ENCODE data around the gene SLC9A5. TPM values are rescaled to one million over a fixed set of nuclear protein-coding genes. Genes with fewer than 3 reads are reported as not detected.

Gene SLC9A5
- total RNA-seq, 1 donor from 2014 or later, result 6.4 TPM

- intact Hi-C loops (cut with micrococcal nuclease), result no loop called here
- Mint-ChIP-seq H3K27me3 (ENCODE audit: low read depth) (no peaks in the 10 kb centered on the region), H3K4me3 (ENCODE audit: low read depth) (no peak overlapping the region), H3K4me1 (ENCODE audit: low read depth) (no peaks in the 10 kb centered on the region), H3K36me3 (ENCODE audit: low read depth) (peaks cover 3% of the 10 kb centered on the region), H3K27ac (no peak overlapping the region), H3K9me3 (no peaks in the 10 kb centered on the region)
- DNase-seq (ENCODE audit: low spot score), result no peak
Measured at GRCh38 chr16:67286441-67287235, 37.9 kb downstream of the SLC9A5 start.

DNA sequence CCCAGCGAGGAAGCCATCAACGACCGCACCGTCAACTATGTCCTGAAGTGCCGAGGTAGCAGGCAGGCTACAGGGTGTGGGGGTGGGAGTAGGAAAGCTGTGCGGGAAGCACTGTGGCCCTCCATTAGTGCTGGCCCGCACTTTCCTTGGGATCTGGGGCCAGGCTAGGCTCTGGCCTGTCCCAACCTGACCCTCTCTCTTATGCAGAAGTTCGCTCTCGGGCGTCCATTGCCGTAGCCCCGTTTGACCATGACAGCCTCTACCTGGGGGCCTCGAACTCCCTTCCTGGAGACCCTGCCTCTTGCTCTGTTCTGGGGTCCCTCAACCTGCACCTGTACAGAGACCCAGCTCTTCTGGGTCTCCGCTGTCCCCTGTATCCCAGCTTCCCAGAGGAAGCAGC lies 39.2 kb downstream of the SLC9A5 start:
- Mint-ChIP-seq H3K4me1 (ENCODE audit: low read depth) (no peaks in the 10 kb centered on the region), H3K36me3 (ENCODE audit: low read depth) (peaks cover 1% of the 10 kb centered on the region), H3K9me3 (no peaks in the 10 kb centered on the region), H3K27ac (no peak overlapping the region), H3K4me3 (ENCODE audit: low read depth) (no peak overlapping the region), H3K27me3 (ENCODE audit: low read depth) (no peaks in the 10 kb centered on the region)
- intact Hi-C loops (cut with micrococcal nuclease), result no loop called here
- no peak for DNase-seq (ENCODE audit: low spot score)

GRCh38 chr16:67291461-67291860 lies 42.7 kb downstream of the SLC9A5 start:
- Mint-ChIP-seq H3K27me3 (ENCODE audit: low read depth) (no peaks in the 10 kb centered on the region), H3K4me1 (ENCODE audit: low read depth) (no peaks in the 10 kb centered on the region), H3K36me3 (ENCODE audit: low read depth) (no peaks in the 10 kb centered on the region), H3K9me3 (no peaks in the 10 kb centered on the region), H3K27ac (no peak overlapping the region), H3K4me3 (ENCODE audit: low read depth) (no peak overlapping the region)
- DNase-seq (ENCODE audit: low spot score), result no peak
- intact Hi-C loops (cut with micrococcal nuclease), result no loop called here

DNA sequence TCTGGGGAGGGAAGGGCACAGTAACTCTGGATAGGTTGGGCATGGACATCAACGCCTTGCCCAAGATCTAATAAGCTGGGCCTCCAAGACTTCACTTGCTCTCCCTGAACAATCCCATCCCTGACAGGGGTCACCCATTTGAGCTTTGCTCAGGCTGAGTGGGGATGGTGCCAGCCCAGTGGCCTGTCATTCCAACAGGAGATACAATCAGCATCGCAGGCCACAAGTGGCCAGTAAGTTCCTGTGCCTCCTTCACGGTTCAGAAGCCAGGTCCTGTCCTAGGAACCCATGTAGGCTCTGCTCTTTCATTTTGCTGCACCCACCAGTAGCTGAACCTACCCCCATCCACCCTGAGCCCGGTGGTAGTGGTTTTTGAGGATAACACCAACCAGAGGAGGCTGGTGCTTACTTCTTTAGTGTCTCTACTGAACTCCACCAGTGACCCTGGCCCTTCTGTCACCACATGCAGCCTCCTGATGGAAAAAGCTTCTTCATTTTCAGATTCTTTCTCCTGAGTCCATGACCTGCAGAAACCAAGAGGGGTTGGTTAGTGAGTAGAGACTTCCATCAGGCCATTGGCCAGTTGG lies 45.5 kb downstream of the SLC9A5 start:
- no peak overlapping the region for H3K4me3 Mint-ChIP-seq (ENCODE audit: low read depth)
- no peaks in the 10 kb centered on the region for H3K27me3 Mint-ChIP-seq (ENCODE audit: low read depth)
- no peak overlapping the region for H3K27ac Mint-ChIP-seq
- intact Hi-C loops (cut with micrococcal nuclease), result no loop called here
- DNase-seq (ENCODE audit: low spot score), result no peak
- no peaks in the 10 kb centered on the region for H3K36me3 Mint-ChIP-seq (ENCODE audit: low read depth)
- H3K4me1 Mint-ChIP-seq (ENCODE audit: low read depth), result no peaks in the 10 kb centered on the region
- no peaks in the 10 kb centered on the region for H3K9me3 Mint-ChIP-seq

DNA sequence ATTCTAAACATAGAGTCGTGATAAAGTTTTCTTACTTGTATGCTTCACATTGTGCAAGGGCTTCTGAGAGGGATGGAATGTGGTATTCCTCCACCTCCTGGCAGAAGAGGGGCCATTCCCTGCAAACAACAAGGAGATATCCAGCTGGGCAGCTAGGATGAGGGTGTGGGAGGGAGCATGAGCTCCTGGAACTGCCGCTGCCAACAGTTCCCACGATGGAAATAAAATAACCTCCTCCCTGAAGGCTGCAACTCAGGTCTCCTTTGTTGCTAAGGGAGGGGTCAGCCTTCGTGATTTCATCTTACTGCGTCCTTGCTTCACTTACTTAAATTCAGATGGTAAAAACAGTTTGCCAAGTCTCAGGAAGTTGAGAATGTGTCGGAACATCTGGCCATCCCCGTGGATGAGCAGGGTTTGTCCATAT lies 46.2 kb downstream of the SLC9A5 start:
- no peak overlapping the region for H3K27ac Mint-ChIP-seq
- intact Hi-C loops (cut with micrococcal nuclease), result no loop called here
- no peak for DNase-seq (ENCODE audit: low spot score)
- no peak overlapping the region for H3K4me3 Mint-ChIP-seq (ENCODE audit: low read depth)
- H3K4me1 Mint-ChIP-seq (ENCODE audit: low read depth), result no peaks in the 10 kb centered on the region
- H3K9me3 Mint-ChIP-seq, result no peaks in the 10 kb centered on the region
- no peaks in the 10 kb centered on the region for H3K27me3 Mint-ChIP-seq (ENCODE audit: low read depth)
- H3K36me3 Mint-ChIP-seq (ENCODE audit: low read depth), result no peaks in the 10 kb centered on the region

- DNase-seq (ENCODE audit: low spot score), result no peak
- H3K36me3 Mint-ChIP-seq (ENCODE audit: low read depth), result no peaks in the 10 kb centered on the region
- no peaks in the 10 kb centered on the region for H3K4me1 Mint-ChIP-seq (ENCODE audit: low read depth)
- H3K27ac Mint-ChIP-seq, result no peak overlapping the region
- no peak overlapping the region for H3K4me3 Mint-ChIP-seq (ENCODE audit: low read depth)
- intact Hi-C loops (cut with micrococcal nuclease), result no loop called here
- no peaks in the 10 kb centered on the region for H3K27me3 Mint-ChIP-seq (ENCODE audit: low read depth)
- H3K9me3 Mint-ChIP-seq, result no peaks in the 10 kb centered on the region
Measured at GRCh38 chr16:67296420-67296819, 47.6 kb downstream of the SLC9A5 start.

GRCh38 chr16:67298277-67298676 lies 49.5 kb downstream of the SLC9A5 start:
- Mint-ChIP-seq H3K4me3 (ENCODE audit: low read depth) (no peak overlapping the region), H3K36me3 (ENCODE audit: low read depth) (no peaks in the 10 kb centered on the region), H3K27me3 (ENCODE audit: low read depth) (no peaks in the 10 kb centered on the region), H3K9me3 (no peaks in the 10 kb centered on the region), H3K4me1 (ENCODE audit: low read depth) (no peaks in the 10 kb centered on the region), H3K27ac (no peak overlapping the region)
- intact Hi-C loops (cut with micrococcal nuclease), result no loop called here
- DNase-seq (ENCODE audit: low spot score), result no peak

GRCh38 chr16:67299269-67299668 lies 50.5 kb downstream of the SLC9A5 start:
- H3K27me3 Mint-ChIP-seq (ENCODE audit: low read depth), result no peaks in the 10 kb centered on the region
- H3K9me3 Mint-ChIP-seq, result no peaks in the 10 kb centered on the region
- H3K4me3 Mint-ChIP-seq (ENCODE audit: low read depth), result no peak overlapping the region
- peaks cover 3% of the 10 kb centered on the region for H3K4me1 Mint-ChIP-seq (ENCODE audit: low read depth)
- no peaks in the 10 kb centered on the region for H3K36me3 Mint-ChIP-seq (ENCODE audit: low read depth)
- H3K27ac Mint-ChIP-seq, result no peak overlapping the region
- DNase-seq (ENCODE audit: low spot score), result no peak
- intact Hi-C loops (cut with micrococcal nuclease), result no loop called here

DNA sequence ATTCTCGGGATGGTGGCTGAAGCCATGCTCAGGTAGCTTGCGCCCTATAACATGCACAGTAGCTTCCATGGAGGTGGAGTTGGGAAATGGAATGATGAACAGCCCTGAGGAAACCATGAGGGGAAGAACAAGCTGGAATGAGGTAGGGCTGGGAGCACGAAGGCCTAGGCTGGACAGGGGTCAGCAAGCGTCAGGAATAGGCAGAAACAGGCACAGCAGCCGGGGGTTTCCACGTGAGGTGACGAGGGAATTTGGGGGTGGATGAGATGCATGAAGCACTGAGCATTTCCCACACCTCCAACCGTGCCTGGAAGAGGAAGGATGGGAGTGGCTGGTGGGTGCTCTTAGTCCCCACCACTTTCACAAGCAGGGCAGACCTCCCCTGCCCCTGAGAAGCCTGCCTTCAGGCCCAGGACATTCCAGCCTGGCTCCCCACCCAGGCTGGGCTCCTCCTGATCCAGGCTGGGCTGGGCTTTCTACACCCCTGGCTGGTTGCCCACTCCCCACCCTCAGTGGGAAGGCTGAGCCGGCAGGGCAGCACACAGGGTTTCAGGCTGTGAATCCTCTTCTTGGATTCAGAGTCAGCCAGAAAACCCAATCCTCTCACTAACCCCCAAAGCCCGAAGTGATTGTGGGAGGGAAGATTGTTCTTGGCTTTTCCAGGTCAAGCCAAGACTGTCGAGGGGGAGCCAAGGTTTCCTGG lies 52.5 kb downstream of the SLC9A5 start:
- Mint-ChIP-seq H3K27ac (no peak overlapping the region), H3K4me3 (ENCODE audit: low read depth) (no peak overlapping the region), H3K27me3 (ENCODE audit: low read depth) (no peaks in the 10 kb centered on the region), H3K9me3 (no peaks in the 10 kb centered on the region), H3K4me1 (ENCODE audit: low read depth) (peaks cover 3% of the 10 kb centered on the region), H3K36me3 (ENCODE audit: low read depth) (no peaks in the 10 kb centered on the region)
- DNase-seq (ENCODE audit: low spot score), result no peak
- intact Hi-C loops (cut with micrococcal nuclease), result no loop called here

DNA sequence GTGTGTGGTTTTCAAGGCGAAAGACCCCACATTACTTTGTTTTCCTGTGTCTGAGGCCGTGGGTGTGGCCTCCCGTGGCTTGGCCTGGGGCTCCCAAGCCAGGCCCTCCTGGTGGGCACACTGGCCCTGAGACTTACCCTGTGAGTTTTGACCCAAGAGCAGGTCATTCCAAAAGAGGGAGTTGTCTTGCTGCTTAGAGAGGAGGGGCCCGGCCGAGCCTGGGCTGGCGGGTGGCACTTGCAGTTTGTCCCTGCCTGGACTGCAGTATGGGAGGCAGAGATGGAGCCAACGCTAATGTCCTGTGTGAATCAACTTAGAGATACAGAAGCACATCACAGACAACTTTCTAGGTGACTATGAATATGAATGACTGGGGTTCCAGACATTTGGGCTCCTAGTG lies 53.3 kb downstream of the SLC9A5 start:
- H3K4me1 Mint-ChIP-seq (ENCODE audit: low read depth), result peaks cover 3% of the 10 kb centered on the region
- H3K27ac Mint-ChIP-seq, result no peak overlapping the region
- H3K4me3 Mint-ChIP-seq (ENCODE audit: low read depth), result no peak overlapping the region
- H3K9me3 Mint-ChIP-seq, result no peaks in the 10 kb centered on the region
- no peaks in the 10 kb centered on the region for H3K27me3 Mint-ChIP-seq (ENCODE audit: low read depth)
- H3K36me3 Mint-ChIP-seq (ENCODE audit: low read depth), result no peaks in the 10 kb centered on the region
- intact Hi-C loops (cut with micrococcal nuclease), result no loop called here
- no peak for DNase-seq (ENCODE audit: low spot score)

GRCh38 chr16:67302970-67303369 lies 54.2 kb downstream of the SLC9A5 start:
- no peaks in the 10 kb centered on the region for H3K36me3 Mint-ChIP-seq (ENCODE audit: low read depth)
- intact Hi-C loops (cut with micrococcal nuclease), result no loop called here

DNA sequence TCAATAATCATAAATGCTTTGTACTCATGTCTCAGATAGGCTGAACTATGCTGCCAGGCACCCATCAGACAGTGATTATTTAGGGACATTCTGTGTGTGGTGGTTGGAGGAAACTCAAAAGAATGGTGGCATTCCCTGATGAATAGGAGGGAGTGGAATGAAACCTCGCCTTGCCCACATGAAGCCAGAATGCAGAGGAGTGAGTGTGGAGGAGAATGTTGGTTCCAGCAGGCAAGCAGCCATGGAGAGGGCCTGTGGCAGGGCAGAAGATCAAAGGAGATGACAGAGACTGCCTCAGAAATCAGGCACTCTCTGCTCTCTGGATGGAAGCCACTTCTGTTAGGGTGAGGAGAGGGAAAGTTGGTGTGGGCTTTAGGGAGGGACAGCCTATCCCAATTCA lies 55.2 kb downstream of the SLC9A5 start:
- Mint-ChIP-seq H3K4me1 (ENCODE audit: low read depth) (peaks cover 6% of the 10 kb centered on the region), H3K36me3 (ENCODE audit: low read depth) (no peaks in the 10 kb centered on the region), H3K9me3 (no peaks in the 10 kb centered on the region), H3K27me3 (ENCODE audit: low read depth) (no peaks in the 10 kb centered on the region), H3K27ac (no peak overlapping the region), H3K4me3 (ENCODE audit: low read depth) (no peak overlapping the region)
- intact Hi-C loops (cut with micrococcal nuclease), result no loop called here
- DNase-seq (ENCODE audit: low spot score), result no peak

More at GRCh38 chr16:67302970-67303369, 54.2 kb downstream of the SLC9A5 start:
- H3K4me3 Mint-ChIP-seq (ENCODE audit: low read depth), result no peak overlapping the region
- H3K27me3 Mint-ChIP-seq (ENCODE audit: low read depth), result no peaks in the 10 kb centered on the region
- no peak overlapping the region for H3K27ac Mint-ChIP-seq
- peaks cover 3% of the 10 kb centered on the region for H3K4me1 Mint-ChIP-seq (ENCODE audit: low read depth)
- DNase-seq (ENCODE audit: low spot score), result no peak
- H3K9me3 Mint-ChIP-seq, result no peaks in the 10 kb centered on the region
